EL (cell line): Measurements from ENCODE around the gene NEK1.
"Not testable (repeated sequence)": the region's sequence is repeated elsewhere in the genome, so short reads cannot be mapped to it uniquely, and the experiment has no call there.

ENCODE experiments used
- DNase-seq: peaks from one replicate; pipeline ENCODE4 v3.0.0-alpha.2; 2016

NEK1 gene

DNA sequence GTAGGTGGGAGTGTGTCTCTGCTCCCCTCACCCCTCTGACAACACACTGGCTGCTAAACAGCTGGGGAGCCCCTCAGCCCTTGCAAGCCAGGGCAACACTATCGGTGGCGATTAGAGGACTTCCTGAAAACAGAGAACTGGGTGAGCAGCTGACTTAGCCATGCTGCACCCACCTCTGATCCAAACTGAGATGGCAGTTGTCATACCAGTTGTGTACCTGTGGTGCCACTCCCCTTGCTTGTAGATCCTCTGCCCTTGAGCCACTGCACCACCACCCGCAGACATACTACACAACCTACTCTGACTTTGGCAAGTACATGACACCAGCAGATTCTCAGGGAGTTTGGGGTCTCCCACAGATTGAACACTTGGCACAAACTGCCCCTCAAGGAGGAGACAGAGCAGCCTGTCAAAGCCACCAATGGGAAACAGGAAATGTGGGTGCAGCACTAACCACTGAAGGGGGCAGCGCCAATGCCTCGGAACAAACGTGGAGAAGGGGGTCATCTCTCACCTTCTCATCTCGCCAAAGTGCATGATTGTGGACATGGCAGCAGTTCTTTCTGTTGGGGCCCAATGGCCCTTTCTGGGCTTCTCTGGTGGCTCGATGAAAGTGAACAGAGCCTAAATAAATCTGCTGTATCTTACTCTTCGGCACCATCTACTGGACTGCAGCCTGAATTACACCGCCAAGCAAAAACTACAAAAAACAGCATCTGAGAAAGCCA, 119.8 kb downstream of the NEK1 start:
- DNase-seq, result peak; percentile 50

GRCh38 chr4:169491211-169491610, 121.2 kb downstream of the NEK1 start:
- no peak for DNase-seq

- DNase-seq, result no peak
Measured at GRCh38 chr4:169489306-169489705, 123.1 kb downstream of the NEK1 start.

DNA sequence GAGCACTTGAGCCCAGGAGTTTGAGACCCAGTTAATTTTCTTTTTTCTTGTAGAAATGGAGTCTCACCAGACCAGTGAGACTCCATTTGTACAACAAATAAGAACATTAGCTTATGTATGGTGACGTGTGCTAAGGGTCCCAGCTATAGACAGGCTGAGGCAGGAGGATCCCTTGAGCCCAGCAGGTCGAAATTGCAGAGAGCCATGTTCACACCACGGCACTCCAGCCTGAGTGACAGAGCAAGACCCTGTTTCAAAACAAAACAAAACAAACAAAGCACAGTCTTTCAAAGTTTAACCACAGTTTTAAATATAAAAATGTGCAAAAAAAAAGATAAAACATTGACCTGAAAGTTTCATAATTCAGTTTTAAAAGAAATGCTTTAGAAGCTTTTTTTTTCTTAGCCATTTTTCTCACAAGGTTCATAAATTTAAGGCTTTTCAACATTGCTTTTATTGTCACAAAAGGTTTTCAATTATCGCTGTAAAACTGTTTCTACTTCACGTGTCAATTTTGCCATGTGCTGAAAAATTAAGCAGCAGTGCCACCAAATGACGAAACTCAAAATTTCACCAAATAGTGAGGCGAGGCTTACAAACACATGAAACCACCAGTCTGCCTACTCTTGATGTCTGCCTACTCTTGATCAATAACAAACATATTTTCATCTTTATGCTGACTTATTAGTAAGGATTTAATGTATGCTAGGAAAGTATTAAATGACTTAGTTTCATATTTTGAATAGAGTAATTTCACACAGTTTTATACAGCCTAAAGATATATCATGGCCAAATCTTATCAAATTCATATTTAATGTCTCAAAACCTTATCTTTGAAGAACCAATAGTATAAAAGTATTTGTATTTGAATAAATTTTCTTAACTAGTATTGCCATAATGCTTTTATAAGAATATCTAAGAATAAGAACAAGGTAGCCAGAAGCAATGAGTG, 126.3 kb downstream of the NEK1 start:
- DNase-seq, result peak; percentile 63

DNA sequence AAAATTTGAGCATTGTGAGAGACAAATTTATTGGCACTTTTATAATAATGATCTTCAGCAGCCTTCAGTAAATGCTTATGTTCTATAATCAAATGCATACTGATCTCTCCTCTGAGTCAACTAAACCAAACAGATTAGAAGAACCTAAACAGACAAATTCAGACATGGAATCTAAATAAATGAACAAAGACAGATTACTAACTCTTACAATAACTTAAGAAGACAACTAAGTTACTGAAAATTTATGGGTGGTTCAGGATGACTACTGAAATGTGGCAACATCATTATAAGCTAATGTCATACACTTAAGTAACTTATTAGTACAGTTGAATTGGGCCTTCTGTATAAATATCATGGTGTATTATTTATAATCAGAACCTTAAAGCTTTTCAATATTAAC, 127.3 kb downstream of the NEK1 start:
- DNase-seq, result peak; percentile 12

DNA sequence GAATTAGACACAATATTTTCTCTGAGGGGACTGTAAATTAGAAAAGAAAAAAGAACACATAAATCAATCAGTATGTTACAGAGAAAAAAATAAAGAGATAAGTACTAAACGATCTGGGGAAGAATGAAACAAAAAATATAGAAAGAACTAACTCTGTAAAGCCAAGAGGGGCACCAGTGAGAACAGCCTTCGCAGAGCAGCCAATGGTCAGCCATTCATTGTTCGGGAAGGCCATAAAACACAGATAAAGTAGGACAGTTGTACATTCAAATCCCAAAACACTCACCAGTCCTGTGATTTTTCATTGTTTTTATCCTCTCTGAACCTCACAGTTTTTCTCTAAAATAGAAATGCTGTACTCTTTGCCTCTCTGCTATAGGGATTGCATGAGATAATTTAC, 127.9 kb downstream of the NEK1 start:
- peak; percentile 8 for DNase-seq

GRCh38 chr4:169464080-169464479, 148.3 kb downstream of the NEK1 start:
- DNase-seq, result no peak

- no peak for DNase-seq
Measured at GRCh38 chr4:169460081-169460480, 152.3 kb downstream of the NEK1 start.

GRCh38 chr4:169458575-169458974, 153.8 kb downstream of the NEK1 start:
- DNase-seq, result no peak

DNA sequence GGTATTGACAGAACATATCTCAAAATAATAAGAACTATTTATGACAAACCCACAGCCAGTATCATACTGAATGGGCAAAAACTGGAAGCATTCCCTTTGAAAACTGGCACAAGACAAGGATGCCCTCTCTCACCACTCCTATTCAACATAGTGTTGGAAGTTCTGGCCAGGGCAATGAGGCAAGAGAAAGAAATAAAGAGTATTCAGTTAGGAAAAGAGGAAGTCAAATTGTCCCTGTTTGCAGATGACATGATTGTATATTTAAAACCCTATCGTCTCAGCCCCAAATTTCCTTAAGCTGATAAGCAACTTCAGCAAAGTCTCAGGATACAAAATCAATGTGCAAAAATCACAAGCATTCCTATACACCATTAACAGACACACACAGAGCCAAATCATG, 159.7 kb downstream of the NEK1 start:
- DNase-seq, result not testable (repeated sequence)

GRCh38 chr4:169448935-169449334, 163.4 kb downstream of the NEK1 start:
- not testable (repeated sequence) for DNase-seq

- DNase-seq, result no peak
Measured at GRCh38 chr4:169446824-169447223, 165.6 kb downstream of the NEK1 start.

- DNase-seq, result no peak
Measured at GRCh38 chr4:169443748-169444147, 168.6 kb downstream of the NEK1 start.

DNA sequence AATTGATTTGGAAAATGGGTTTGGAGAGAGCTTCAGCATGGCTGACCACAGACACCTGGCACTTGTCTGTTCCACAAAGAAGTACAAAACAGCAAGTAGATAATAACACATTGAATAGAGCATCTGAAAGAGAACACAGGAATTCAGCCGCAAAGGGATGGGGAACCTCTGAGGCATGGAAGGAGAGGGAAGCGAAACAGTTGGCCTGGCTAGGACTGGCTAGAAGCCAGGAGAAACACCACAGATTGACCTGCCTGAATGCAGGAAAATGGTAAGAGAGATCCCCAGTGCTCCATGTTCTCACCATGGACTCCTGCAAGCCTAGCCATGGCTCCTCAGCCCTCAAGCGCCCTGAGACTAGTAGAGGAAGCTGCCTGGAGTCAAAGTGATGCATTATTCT, 171.9 kb downstream of the NEK1 start:
- DNase-seq, result no peak

GRCh38 chr4:169439244-169439643, 173.1 kb downstream of the NEK1 start:
- no peak for DNase-seq

DNA sequence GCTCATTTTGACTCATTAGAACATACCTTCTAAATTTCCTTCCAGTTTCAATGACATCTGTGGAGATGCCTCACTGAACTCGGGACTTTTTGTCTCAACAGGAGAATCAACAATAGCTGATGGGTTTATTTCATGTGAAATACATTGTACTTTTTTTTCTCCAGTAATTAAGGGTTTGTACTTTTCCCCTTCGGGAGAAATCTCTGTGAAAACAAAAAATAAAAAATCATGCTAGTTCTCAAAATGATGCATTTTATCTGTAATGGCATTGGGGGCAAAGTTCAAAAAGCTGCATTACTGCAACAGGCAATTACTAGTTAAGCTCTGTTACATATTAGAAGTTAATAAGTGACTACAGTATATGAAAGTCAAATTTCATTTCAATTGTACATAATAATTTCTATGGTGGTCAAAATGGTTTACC, 174.3 kb downstream of the NEK1 start:
- DNase-seq, result no peak

DNA sequence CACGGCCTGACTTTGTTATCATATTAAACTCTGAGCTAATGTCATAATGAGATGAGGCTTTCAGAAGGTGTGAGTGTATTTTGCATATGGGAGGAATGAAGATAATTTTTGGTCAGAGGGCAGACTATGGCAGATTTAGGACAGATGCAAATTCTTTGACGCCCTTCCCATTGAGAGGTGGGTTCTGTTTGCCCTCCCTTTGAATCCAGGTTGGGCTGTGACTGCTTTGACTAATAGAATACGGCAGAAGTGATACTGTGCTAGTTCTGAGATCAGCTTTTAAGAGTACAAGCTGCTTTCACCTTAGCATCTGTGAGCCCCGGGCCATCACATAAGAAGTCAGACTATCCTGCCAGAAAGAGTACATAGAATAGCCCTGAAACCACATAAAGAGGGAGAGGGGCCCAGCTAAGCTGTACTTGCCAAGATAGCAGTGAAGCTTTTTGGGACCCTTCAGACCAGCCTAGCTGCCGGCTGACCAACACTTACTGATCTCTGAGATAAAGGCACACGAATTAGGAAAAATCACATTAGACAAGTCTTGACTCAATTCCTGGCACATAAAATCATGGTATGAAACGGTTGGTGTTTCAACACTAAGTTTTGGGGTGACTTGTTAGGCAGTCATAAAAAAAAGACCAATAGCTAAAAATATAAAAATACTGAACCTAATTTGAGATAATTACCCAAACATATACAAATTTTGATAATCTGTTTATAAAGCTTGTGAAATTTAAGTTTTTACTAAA, 174.9 kb downstream of the NEK1 start:
- no peak for DNase-seq

GRCh38 chr4:169436734-169437133, 175.6 kb downstream of the NEK1 start:
- no peak for DNase-seq

- DNase-seq, result no peak
Measured at GRCh38 chr4:169428376-169428775, 184.0 kb downstream of the NEK1 start.

DNA sequence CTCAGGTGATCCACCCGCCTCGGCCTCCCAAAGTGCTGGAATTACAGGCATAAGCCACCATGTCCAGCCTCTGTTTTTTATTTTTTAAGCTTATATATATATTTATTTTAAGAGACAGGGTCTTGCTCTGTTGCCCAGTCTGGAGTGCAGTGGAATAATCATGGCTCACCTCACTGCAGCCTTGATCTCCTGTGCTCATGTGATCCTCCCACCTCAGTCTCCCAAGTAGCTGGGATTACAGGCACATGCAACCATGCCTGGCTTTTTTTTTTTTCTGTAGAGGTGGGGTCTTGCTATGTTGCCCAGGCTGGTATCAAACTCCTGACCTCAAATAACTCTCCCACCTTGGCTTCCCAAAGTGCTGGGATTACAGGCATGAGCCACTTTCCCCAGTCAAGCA, 184.7 kb downstream of the NEK1 start:
- DNase-seq, result not testable (repeated sequence)

DNA sequence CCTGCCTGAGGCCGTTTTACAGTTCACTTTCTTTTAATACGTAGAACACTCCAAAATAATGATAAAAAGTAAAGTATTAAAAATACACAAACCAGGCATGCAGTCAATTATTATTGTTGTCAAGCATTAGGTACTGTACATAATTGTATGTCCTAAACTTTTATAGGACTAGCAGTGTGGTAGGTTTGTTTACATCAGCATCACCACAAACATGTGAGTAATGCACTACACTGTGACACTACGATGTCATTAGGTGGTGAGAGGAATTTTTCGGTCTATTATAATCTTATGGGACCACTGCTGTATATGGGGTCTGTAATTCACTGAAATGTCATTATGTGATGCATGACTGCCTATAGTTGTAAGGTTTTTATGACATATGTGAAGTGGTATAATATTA, 192.1 kb downstream of the NEK1 start:
- DNase-seq, result peak; percentile 18

GRCh38 chr4:169418846-169419245, 193.5 kb downstream of the NEK1 start:
- DNase-seq, result peak; percentile 18

DNA sequence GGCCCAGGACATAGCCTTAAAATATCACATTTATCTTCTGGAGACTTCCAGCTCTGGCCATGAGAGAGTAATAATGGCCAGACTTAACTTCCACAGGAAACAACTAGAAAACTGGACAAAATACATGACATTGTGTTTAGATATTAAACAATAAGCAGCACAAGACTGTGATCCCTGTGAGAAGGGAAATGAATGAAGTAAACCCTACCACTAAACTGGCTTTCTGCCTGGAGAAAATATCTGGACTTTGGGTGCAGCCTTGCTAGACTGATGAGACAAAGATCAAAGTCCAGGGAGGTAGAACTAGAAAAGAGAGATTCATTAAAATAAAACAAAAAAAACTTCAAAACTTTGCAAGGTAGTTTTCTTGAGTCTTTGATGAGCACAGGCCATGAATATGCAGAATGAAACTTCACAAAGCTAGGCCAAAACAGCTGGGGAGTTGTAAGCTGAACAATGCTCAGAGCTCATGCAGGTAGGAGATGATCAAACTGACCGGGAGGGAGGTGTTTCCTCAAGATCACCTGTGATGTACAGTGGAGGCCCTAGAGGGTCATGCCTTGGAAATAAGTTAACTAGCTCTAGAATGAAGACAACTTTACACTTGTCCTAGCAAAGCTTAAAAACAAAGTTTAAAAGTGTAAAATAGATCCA, 194.6 kb downstream of the NEK1 start:
- DNase-seq, result no peak
